HepG2 (cell line): ENCODE measurements around the gene SLC5A3. TPM values are rescaled to one million over a fixed set of nuclear protein-coding genes. Genes with fewer than 3 reads are reported as not detected.

Source experiments
- HOXA5 ChIP-seq: sonication (generic); formaldehyde crosslinking; IDR thresholded peaks from 2 replicates; pipeline ENCODE4 v1.4.0; 2020; ENCODE audit warnings: missing genetic modification reagents
- KLF15 ChIP-seq: sonication (generic); formaldehyde crosslinking; IDR thresholded peaks from 2 replicates; pipeline ENCODE4 v1.8.1; 2023; ENCODE audit warnings: borderline replicate concordance, mild to moderate bottlenecking, inconsistent platforms, missing genetic modification reagents, mixed read lengths
- MED13 ChIP-seq: sonication (generic); formaldehyde crosslinking; IDR thresholded peaks from 2 replicates; pipeline ENCODE4 v1.5.0; 2020; ENCODE audit warnings: missing genetic modification reagents
- STAG1 ChIP-seq: sonication (generic); formaldehyde crosslinking; IDR thresholded peaks from 2 replicates; pipeline ENCODE4 v1.4.0; 2020; ENCODE audit warnings: missing genetic modification reagents
- ZNF20 ChIP-seq: sonication (generic); formaldehyde crosslinking; IDR thresholded peaks from 2 replicates; pipeline ENCODE4 v1.4.0; 2020; ENCODE audit warnings: mild to moderate bottlenecking, moderate library complexity, missing genetic modification reagents
- ZNF253 ChIP-seq: sonication (generic); formaldehyde crosslinking; IDR thresholded peaks from 2 replicates; pipeline ENCODE4 v1.8.0; 2022; ENCODE audit warnings: mild to moderate bottlenecking, missing genetic modification reagents, borderline replicate concordance
- ZNF468 ChIP-seq: sonication (generic); formaldehyde crosslinking; IDR thresholded peaks from 2 replicates; pipeline ENCODE4 v1.8.0; 2022; ENCODE audit warnings: mild to moderate bottlenecking, moderate library complexity, missing genetic modification reagents
- ZNF513 ChIP-seq: sonication (generic); formaldehyde crosslinking; conservative IDR thresholded peaks from 2 replicates; pipeline ENCODE4 v1.5.0; 2020; ENCODE audit warnings: missing genetic modification reagents
- ZNF609 ChIP-seq: sonication (generic); formaldehyde crosslinking; IDR thresholded peaks from 2 replicates; pipeline ENCODE4 v1.4.0; 2020; ENCODE audit warnings: mild to moderate bottlenecking, missing genetic modification reagents, borderline replicate concordance
- polyA plus RNA-seq, 8 experiments: library from polyadenylated mRNA; depleted of rRNA in 3 of 8; stranded (reverse) in 7 of 8; unstranded in 1 of 8; fragments of >200 nt; fragmentation: Illumina TruSeq in 4 of 8; extraction: Trizol in 4 of 8; gene quantifications; 2 replicates each; pipeline versions ENCODE4 v1.2.1 to v1.2.3, GENCODE V29; 2011 to 2016; ENCODE audit warnings: low read depth in 4 of 8, missing spikeins in 1 of 8, mixed read lengths in 1 of 8; ENCODE audit not compliant: insufficient read depth in 1 of 8
- total RNA-seq, 5 experiments: library from RNA; depleted of rRNA; stranded (reverse); fragments of >200 nt; fragmentation: Illumina TruSeq; extraction: Trizol; gene quantifications; 2 replicates each; pipeline ENCODE4 v1.2.3, GENCODE V29; 2016; ENCODE audit warnings: low read depth in 1 of 5

The SLC5A3 gene
- total and polyA plus RNA-seq, 2 of the 13 experiments (the other 11 are each of a cell fraction or from before 2014, with no cell fraction given): 5.6 to 11.2 TPM

GRCh38 chr21:34120867-34121266 is 47.5 kb downstream of the SLC5A3 start (continued):
- TF ChIP-seq ZNF513 (CRISPR knock-in tag) (no peak), ZNF253 (CRISPR knock-in tag) (no peak), HOXA5 (CRISPR knock-in tag) (no peak), ZNF20 (CRISPR knock-in tag) (no peak), MED13 (CRISPR knock-in tag) (no peak), ZNF468 (CRISPR knock-in tag) (no peak), ZNF609 (CRISPR knock-in tag) (no peak), STAG1 (CRISPR knock-in tag) (no peak), KLF15 (CRISPR knock-in tag) (no peak)
